ENCODE data around the gene CEACAM16.

- TF ChIP-seq POLR2A (IDR thresholded peaks at IDR 0.05) (peak in 1 of 2 donors; percentile 50), CTCF (IDR thresholded peaks at IDR 0.05) (no peak)
Observed at GRCh38 chr19:44725251-44725650, 26.3 kb downstream of the CEACAM16 start.

Measured in Peyer's patch (tissue), 4 donors.